HG02884 (cell line): ENCODE results near the gene KRT33A.
"Not testable (repeated sequence)": the region's sequence is repeated elsewhere in the genome, so short reads cannot be mapped to it uniquely, and the experiment has no call there.

ENCODE experiments used
- ATAC-seq: cut with Tn5 transposase; IDR thresholded peaks from one replicate; pipeline ENCODE4 v1.9.1; 2021; ENCODE audit warnings: mild to moderate bottlenecking, moderate library complexity; ENCODE audit not compliant: unreplicated experiment

The KRT33A gene

GRCh38 chr17:41350381-41350878, at the start of gene KRT33A:
KRT33A (minus strand) TSS chr17:41350828; CDS start chr17:41350767, 61 bp downstream.
- ATAC-seq, result not testable (repeated sequence)

GRCh38 chr17:41396996-41397660, 46.5 kb upstream of the KRT33A start, which contains the start of gene KRT31:
KRT31 (minus strand) TSS chr17:41397608; CDS start chr17:41397539, 69 bp downstream.
- no peak for ATAC-seq

DNA sequence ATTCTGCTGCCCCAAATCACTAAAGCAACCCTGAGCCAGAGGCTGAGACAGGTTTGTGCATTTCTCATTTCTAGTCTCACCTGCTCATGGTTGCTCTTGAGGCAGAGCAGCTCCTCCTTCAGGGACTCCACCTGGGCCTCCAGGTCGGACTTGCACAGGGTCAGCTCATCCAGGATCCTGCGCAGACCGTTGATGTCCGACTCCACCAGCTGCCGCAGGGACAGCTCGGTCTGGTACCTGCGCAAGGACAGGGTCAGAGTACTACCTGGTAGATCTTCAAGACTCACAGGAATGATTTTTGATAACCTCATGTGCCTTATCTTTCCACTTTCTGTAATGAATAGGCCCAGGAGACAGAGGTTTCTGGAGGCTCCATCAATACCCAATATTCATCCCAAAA, 45.7 kb upstream of the KRT33A start:
- no peak for ATAC-seq

- ATAC-seq, result no peak
These were observed 45.0 kb upstream of the KRT33A start for GRCh38 chr17:41395611-41396010.

- ATAC-seq, result not testable (repeated sequence)
These were observed 44.4 kb upstream of the KRT33A start for GRCh38 chr17:41395044-41395443.

GRCh38 chr17:41394254-41394996, 43.8 kb upstream of the KRT33A start:
- no peak for ATAC-seq

- ATAC-seq, result no peak
These were observed 43.2 kb upstream of the KRT33A start for GRCh38 chr17:41393826-41394225.

GRCh38 chr17:41393294-41393693, 42.7 kb upstream of the KRT33A start:
- ATAC-seq, result no peak

- ATAC-seq, result no peak
These were observed 41.6 kb upstream of the KRT33A start for GRCh38 chr17:41392278-41392677.

GRCh38 chr17:41391535-41391934, 40.9 kb upstream of the KRT33A start:
- no peak for ATAC-seq

GRCh38 chr17:41390411-41390938, 39.8 kb upstream of the KRT33A start:
- no peak for ATAC-seq

- ATAC-seq, result no peak
These were observed 37.0 kb upstream of the KRT33A start for GRCh38 chr17:41387670-41388069.

- ATAC-seq, result no peak
These were observed 35.6 kb upstream of the KRT33A start for GRCh38 chr17:41386227-41386626.

- no peak for ATAC-seq
These were observed 33.1 kb upstream of the KRT33A start for GRCh38 chr17:41383690-41384089.

DNA sequence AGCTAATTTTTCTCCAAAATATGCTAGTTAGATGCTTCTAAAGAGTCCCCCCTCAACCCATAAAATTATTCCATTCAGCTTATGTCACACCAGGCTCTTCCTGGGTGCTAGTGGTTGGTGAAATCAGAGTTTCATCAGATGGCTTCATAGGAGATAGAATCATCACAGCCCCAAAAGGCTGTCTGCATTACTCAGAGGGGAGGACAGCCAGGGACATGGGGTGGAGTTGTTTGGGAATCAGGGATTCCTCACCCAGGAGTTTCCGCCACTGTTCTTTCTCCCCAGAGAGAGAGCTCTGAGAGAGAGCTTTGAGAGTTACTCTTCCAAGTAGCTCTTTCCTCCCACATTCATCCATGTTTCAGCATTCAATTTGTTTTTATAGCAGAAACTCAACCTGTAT, 31.8 kb upstream of the KRT33A start:
- no peak for ATAC-seq

DNA sequence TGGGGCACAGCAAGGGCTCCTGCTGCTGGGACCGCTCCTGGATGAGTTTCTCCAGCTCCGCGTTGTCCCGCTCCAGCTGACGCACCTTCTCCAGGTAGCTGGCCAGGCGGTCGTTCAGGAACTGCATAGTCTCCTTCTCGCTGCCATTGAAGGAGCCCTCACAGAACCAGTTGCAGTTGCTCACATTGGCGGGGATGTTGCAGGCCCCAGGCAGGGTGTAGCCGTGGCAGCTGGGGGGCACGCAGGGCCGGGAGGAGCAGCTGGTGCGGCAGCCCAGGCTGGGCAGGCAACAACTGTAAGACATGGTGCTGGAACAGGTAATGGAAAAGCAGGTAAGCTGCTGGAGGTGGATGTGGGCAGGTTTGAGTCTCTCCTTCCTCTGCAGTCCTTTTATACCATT, 31.3 kb upstream of the KRT33A start, which contains the start of gene KRT34:
Gene KRT34 (minus strand): TSS at position 364 of the 400 bp plus-strand sequence. CDS start 60 bp downstream, at position 304.
- not testable (repeated sequence) for ATAC-seq

GRCh38 chr17:41380091-41380490, 29.5 kb upstream of the KRT33A start:
- not testable (repeated sequence) for ATAC-seq

DNA sequence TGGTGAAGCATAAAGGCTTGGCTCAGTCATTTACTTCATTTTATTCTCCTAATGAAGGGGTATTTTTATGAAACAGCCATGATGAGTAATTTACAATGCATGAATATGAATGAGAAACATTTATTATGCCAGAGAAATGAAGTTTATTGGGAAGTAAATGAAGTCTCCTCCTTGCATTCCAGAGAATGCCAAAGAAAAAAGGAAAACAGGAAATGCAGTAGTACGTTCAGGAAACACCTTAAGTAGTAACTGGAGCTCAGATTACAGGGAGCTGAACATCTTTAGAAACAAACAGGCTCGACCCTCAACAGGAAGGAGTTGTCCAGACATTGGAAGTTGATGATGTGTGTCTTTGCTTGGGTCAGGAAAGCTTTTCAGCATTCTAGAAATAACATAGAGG, 26.9 kb upstream of the KRT33A start:
- no peak for ATAC-seq

GRCh38 chr17:41369713-41370112, 19.1 kb upstream of the KRT33A start, which contains the start of gene KRT33B:
KRT33B (minus strand) TSS chr17:41369813; CDS start chr17:41369750, 63 bp downstream.
- no peak for ATAC-seq

DNA sequence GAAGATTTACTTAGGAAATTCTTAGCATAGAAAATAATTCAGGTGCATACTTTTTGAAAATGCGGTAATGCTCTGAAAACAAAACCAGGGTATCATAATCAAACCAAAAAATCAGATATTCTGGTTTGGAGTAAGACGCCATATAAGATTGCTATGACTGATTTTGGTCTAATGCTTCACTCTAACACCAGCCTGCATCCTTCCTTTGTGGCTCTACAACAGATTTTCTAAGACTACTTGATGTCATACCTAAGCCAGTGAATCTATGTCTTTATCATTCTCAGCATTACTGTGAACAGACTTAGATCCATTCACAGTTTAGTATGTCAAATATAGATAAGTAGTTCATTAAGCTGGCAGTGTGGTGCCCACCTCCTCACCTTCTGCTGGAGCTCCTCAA, 18.4 kb upstream of the KRT33A start:
- ATAC-seq, result no peak

DNA sequence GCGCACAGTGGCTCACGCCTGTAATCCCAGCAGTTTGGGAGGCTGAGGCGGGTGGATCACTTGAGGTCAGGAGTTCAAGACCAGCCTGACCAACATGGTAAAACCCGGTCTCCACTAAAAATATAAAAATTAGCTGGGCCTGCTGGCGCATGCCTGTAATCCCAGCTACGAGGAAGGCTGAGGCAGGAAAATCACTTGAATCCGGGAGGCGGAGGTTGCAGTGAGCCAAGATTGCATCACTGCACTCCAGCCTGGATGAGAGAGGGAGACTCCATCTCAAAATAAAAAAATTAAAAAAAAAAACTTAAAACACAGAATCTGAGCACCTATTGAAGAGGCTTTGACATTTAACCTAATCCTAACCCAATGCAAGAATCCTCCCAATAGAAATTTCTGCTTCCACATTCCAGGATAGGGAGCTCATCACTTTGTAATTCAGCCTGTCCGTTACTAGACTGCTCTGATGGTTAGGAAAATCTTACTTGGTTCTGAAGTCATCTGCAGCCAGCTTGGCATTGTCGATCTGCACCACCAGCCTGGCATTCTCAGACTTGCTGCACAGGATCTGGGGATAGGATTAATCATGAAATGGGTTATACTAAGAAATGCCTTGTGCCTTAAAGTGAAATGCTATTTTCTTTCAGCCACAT, 16.9 kb upstream of the KRT33A start:
- ATAC-seq, result no peak
